C1 segment of cervical spinal cord (tissue), 14 donors: Measurements from ENCODE around the gene PNPLA2.

ENCODE experiments used
- DNase-seq, 14 donors: peaks; one replicate each; lab custom pipeline; 2025; lab: John Stamatoyannopoulos, UW

Gene PNPLA2

DNA sequence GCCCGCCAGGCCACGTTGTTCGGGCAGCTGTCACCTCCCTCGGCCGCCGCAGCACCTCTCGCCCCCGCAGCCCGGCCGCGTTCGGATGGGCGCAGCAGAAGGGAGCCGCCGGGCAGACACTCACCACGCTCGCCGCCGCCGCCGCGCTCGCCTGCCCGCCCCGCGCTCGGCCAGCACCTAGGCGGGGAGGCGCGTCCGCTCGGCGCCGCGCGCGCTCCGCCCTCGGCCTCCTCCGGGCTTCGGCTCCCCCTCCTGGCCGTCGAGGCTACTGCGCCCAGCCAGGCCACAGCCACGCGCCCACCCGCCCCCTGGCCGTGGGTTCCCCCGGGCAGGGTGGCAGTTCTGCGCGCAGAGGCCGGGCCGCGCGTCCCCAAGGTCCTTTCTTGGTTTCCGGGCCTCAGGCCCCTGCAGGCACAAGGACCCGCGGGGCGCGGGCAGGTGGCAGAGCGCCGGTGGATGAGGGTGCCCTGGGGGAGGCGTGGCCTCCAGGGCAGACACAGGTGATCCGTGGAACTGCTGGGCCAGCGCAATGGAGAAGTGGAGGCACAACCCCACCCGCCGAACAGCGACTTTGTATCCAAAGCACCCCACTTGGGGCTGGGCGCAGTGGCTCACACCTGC is 20.5 kb upstream of the PNPLA2 start, which contains the start of gene SLC25A22:
TSS of gene SLC25A22 (minus strand) at position 189 of the 621 bp plus-strand sequence. CDS start 3,275 bp downstream, outside the sequence.
- peak in 12 of 14 donors; percentile 44 to 84 (median 70) for DNase-seq

DNA sequence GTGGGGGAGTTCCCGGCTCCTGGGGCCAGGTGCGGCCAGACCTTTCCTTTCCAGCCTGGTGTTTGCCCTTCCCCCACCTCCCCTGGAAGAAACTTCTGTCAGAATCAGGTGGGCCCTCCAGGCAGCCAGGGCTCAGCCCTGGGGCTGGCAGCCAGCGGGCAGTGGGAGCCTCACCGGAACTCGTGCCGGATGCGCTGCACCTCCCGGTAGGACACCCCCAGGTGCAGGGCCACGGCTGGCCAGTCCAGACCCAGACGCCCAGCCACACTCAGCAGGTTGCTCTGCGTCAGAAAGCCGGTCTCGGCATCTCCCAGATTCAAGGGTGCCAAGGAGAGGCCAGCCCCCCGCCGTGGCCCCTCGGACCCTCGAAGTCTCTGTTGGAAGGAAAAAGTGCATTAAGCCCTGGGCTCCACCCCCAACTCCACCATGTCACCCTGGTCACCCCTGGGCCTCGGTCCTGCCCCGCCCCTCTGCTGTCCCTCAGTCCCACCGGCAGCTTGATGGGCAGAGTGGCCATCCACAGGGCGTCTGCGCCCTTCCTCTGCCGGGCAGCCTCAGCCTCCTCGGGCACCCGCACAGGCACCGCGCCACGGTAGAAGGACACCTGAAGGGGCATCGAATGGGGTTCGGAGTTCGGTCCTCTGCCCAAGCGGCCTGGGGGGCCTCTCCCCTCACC is 18.9 kb upstream of the PNPLA2 start:
- no peak for DNase-seq

- DNase-seq = no peak
Observed at GRCh38 chr11:800473-800872, 18.2 kb upstream of the PNPLA2 start.

GRCh38 chr11:801097-801780 is 17.5 kb upstream of the PNPLA2 start:
- no peak for DNase-seq

DNA sequence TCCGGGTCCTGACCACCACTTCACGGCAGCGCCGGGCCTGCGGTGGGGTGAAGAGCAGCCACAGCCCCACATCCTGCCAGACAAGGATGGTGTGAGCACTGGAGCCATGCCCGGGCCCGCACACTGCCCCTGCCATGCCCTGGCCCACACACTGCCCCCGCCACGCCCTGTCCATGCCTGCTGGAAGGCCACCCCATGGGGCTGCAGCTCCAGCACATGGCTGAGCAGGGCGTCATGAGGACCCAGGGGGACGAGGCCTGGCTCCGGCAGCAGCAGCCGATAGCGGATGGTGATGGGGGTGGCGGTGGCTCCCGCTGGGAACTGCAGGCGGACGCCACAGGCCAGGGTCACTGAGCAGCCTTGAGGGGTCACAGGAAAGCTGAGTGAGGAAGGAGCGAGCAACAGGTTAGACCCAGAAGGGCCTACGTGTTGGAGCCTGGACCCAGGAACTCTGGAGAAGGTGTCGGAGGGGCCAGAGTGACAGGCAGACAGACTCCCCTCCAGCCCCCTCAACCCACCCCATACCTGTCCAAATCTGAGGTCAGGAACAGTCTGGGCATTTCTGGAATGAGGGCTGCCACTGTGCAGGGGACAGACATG is 16.6 kb upstream of the PNPLA2 start:
- DNase-seq = no peak

DNA sequence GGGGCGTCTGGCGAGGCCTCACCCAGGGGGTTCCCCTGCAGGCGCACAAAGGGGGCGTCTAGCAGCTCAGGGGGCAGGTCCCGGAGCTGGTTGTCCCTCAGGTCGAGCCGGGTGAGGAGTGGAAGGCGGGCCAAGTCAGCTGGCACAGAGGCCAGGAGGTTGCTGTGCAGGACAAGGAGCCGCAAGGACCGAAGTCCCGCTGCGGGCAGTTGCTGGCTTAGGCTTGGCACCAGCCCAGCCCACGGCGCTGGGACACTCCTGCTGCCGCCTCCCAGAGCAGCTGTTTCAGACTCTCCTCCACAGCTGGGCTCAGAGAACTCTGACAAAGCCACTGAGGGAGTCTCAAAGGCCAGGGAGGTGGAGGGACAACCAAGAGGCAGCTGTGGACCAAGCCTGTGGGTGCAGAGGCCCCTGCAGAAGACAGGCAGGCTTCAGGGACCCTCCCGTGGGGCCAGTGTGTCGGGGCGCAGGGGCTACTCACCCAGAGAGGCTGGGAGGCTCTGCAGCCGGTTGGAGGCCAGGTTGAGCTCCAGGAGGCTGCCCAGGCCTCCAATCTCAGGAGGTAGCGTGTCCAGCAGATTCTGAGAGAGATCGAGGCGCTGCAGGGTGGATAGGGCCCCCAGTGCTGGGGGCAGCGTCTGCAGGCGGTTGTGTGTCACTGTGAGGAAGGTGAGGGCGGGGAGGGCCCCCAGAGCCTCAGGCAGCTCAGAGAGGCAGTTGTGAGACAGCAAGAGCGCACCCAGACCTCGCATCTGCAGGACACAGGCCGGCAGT is 15.8 kb upstream of the PNPLA2 start:
- no peak for DNase-seq

DNA sequence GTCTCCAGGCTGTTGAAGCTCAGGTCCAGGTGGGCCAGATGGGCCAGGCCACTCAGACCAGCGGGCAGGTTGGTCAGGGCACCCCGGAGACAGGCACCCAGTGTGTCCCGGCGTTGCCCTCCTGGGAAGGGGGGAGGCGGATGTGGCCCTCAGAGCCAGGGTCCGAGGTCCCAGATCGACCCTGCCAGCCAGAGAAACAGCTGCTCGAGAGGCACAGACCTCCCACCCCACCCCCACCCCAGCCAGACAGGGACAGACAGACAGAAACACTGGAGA is 15.3 kb upstream of the PNPLA2 start:
- no peak for DNase-seq

DNA sequence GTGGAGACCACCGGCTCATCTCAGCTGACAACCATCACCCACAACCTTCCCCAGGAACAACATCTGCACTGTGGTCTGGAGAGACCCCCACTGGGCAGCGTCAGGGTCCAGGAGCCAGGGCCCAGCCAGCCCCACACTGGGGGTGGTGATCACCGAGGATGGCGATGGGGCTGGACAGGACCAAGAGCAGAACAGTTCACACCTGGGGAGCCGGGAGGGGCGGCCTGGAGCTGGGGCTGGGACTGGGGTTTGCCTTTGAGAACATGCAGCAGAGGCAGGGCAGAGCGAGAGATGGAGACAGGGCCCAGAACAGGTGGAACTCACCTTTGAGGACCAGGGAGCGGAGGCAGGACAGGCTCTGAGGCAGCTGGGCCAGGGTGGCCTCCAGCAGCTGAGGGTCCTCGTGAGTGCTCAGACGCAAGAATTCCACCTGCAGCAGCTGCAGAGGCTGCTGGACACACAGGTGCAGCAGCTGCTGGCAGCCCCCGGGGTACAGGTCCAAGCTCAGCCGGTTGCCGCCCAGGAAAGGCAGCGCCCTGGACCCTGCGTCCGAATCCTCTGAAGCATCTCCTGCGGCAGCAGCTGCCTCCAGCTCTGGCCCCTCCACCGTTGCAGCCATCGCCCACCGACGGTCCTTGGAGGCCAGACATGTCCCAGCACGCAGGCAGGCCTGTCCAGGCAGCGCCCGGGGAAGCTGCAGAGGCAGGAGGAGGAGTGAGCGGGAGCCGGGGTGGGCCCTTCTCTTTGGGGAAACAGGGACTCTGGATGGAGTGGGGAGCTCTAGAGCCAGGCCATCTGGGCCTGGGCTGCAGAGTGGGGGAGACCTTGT is 14.7 kb upstream of the PNPLA2 start:
- no peak for DNase-seq

DNA sequence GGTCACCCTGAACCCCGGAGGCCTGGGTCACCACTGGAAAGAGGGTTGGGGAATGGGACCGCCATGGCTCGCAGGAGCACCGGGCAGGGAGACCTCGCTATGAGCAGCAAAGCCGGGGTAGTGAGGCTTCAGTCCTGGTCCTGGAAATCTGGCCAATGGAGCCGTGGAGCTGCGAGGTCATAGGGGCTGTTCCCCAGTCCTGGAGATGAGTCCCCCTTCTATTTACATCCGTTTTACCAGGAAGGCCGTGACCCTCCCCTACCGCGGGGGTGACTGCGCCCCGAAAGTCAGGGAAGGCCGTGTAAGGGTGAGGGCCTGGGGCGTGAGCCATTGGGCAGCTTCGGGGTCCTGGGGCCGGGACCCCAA is 14.1 kb upstream of the PNPLA2 start:
- no peak for DNase-seq

DNA sequence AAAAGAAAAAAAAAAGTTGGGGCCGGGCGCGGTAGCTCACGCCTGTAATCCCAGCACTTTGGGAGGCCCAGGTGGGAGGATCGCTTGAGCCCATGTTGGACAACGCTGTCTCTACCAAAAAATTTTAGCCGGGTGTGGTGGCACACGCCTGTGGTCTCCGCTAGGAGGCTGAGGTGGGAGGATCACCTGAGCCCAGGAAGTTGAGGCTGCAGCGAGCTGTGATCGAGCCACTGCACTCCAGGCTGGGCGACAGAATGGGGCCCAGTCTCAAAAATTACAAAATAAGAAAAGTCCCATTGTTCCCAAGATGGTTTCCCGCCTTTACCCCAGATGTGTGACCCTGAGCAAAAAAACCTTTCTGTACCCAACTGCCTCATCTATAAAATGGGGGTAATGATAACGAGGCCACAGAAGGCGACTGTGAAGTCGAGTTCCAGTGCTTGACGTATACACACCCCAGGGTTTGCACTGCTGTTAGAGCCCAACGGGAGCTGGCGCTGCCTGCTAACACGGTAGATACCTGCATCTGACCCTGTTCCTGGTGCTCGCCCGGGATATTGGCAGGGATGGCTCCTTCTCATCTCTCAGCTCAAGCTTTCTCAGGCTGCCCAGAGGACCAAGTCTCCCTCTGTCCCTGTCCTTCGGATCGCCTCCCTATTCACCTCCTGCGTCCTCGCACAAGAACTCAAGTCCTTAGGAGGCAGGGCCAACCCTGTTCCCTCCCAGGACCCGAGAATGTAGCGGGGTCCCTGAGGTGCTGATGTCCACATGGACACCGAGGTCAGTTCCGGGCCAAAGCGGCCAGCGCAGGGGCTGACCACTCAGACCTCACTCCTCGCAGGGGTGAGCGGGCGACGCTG is 10.1 kb upstream of the PNPLA2 start:
- no peak for DNase-seq

DNA sequence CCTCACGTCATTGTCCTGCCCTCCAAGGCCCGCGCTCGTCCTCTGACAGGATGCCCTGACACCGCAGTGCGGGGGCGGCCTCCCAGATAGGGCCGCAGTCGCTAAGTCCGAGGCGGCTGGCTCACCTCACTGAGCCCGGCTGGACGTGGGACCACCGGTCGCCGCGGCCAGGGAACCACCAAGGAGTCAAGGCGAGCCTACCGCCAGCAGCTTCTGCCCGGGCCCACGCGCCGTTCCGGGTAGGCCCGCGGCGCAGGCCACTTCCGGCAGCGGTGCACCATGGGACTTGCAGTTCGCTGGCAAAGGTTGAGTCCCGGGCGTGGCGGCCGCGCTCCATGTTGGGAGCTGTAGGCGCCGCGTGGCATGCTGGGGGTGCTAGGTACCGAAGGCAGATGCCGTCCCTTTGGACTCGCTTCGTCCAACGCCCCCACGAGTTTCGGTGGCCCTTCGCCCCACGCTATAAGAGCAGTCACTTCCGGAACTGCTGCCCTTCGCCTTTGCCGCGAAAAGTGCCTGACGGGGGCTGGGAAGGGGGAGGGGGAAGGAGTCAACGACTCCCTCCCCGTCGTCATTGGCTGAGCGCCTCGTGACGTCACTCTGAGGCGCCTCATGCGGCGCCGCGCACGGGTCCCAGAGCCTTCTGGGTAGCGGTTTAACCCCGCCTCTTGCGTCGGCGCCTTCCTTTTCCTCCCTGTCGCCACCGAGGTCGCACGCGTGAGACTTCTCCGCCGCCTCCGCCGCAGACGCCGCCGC is 9.3 kb upstream of the PNPLA2 start, which contains the start of gene RPLP2:
TSS of gene RPLP2 (plus strand) at position 681 of the 753 bp plus-strand sequence. CDS start 268 bp downstream, outside the sequence.
- DNase-seq = peak; percentile 96 to 100 (median 99)

DNA sequence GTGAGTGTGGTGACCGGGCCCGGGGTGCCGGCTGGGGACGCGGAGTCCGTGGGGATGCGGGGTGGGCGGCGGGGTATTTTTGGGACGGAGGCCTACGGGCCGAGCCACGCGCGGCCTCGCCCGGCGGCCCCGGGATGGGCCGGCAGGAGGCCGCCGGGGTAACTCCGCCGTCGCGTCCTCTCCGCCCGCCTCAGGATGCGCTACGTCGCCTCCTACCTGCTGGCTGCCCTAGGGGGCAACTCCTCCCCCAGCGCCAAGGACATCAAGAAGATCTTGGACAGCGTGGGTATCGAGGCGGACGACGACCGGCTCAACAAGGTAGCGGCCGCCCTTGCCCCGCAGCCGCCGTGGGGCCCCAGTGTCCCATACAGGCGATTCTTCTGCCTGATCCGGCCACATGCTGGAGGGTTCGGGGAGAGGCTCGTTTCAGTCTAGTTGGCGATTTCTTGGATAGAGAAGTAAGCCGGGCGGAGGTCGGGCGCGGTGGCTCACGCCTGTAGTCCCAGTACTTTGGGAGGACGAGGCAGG is 8.6 kb upstream of the PNPLA2 start:
- no peak for DNase-seq

DNA sequence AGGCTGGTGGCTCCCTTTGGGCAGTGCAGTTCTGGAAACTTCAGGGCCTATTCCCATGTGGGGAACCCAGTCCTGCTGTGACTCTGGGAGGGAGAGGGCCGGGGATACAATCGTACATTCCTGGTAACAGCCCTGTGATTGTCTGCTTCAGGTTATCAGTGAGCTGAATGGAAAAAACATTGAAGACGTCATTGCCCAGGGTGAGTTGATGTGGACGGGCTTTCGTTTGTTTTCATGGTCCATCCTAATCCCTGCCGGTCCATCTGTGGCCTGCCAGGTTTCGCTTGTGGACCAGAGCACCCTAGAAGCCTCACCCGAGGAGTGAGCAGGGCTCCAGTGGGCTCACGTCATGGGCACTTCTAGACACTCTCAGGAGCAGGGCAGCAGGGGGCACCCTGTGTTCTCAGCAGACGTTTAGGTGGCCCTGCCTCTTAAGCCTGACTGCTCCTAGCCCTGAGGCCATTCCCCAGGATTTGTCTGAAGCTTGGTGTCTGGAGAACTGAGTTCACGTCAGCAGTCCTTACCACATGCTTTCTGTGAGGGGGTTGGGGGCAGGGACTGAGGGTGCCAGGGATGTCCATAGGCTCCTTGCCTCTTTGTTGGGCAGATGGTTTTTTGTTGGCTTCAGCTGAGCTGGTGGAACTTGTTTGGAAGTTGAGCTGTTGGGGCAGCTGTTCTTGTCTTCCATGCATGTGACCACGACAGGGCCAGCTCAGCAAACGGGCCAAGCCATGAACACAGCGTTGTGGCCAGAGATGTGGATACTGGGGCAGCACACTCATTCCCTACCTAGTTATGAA is 7.1 kb upstream of the PNPLA2 start:
- DNase-seq = no peak

DNA sequence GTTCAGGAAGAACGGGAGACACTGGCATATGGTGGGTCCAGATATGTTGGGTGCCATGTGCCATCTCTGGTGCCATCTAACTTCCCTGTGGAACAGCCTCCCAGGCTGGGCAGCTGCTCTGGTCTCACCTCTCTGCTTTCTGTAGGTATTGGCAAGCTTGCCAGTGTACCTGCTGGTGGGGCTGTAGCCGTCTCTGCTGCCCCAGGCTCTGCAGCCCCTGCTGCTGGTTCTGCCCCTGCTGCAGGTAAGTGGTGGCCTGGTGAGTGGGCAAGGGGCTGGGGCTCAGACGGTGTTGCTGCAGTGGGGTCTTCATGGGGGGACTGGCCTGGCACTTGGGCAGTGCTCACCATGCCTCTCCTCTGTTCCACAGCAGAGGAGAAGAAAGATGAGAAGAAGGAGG is 6.3 kb upstream of the PNPLA2 start:
- DNase-seq = no peak

GRCh38 chr11:813072-813455 is 5.7 kb upstream of the PNPLA2 start:
- no peak for DNase-seq

DNA sequence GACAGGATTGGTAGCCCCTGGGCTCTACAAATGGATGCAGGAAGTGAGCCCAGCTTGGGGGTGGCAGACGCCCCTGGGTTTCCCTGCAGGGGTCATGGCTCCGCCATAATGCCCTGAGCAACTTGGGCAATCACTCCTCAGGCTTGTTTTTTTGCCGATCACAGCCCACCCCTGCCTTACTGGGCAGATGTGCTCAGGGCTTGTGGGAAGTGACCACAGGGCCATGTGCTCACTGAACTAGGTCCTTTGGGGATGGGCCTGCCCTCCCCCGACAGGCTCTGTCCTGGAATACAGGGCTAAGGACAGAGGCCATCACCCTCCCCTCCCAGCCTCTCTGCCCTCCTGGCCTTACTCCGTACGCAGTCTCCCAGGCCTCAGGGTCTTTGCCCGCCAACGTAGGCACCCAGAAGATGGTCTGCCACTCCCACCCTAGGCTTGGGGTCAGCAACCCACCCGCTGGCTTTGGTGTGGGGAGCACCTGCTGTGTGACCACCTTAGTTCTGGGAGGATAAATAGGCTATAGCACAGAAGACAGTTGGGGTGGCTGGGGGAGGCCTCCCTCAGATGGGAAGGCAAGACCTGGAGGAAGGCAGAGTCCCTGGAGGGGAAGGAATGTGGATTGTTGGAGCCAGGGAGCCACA is 5.1 kb upstream of the PNPLA2 start:
- no peak for DNase-seq

DNA sequence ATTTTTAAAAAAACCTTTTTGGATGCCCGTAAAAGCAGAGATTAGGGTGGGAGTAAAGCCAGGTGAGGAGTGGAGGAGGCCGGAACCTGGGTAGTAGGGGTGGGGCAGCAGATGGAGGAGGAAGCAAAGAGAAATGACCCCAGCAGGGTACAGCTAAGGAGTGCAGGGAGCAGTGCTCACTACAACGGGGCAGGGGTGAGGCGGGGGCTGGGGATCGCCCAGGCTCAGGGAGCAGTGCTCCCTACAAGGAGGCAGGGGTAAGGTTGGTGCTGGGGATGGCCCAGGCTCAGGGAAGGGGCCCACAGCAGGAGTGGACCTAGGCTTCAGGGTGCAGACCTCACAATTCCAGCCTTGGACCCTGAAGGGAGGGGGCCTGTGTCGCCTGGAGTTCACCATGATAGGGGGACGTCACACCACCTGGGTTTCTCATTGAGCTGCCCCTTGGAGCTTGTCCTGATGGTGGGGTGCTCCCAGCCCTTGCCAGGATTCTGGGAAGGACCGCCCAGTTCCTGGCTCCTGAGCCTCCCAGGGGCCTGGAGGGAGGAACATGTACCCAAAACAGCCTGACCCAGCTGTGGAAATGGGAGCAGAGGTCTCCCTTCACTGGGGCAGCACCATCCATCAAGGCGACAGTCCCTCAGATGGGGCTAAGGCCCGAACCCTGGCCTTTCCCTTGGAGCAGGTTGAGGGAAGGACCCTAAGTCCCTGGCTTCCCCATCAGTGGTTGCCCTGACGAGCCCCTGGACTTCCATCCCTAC is 2.9 kb upstream of the PNPLA2 start:
- no peak for DNase-seq
